NCI-H2029 treated with DMSO at 0.1 percent for 48 hours (cell line): Measurements from ENCODE around the gene ENO4.

Experiments
- DNase-seq: peaks from one replicate; lab custom pipeline; 2025; lab: John Stamatoyannopoulos, UW

Gene ENO4

GRCh38 chr10:116868198-116868676 is 18.9 kb downstream of the ENO4 start:
- no peak for DNase-seq

- DNase-seq, result no peak
Observed at GRCh38 chr10:116868722-116869121, 19.4 kb downstream of the ENO4 start.

GRCh38 chr10:116870949-116871348 is 21.6 kb downstream of the ENO4 start:
- DNase-seq, result no peak

GRCh38 chr10:116873134-116873533 is 23.8 kb downstream of the ENO4 start:
- DNase-seq, result no peak

- no peak for DNase-seq
Observed at GRCh38 chr10:116875897-116876296, 26.6 kb downstream of the ENO4 start.

- DNase-seq, result no peak
Observed at GRCh38 chr10:116877391-116877790, 28.1 kb downstream of the ENO4 start.

GRCh38 chr10:116878123-116878522 is 28.8 kb downstream of the ENO4 start:
- no peak for DNase-seq

GRCh38 chr10:116879817-116880216 is 30.5 kb downstream of the ENO4 start:
- no peak for DNase-seq

GRCh38 chr10:116880716-116881482 is 31.6 kb downstream of the ENO4 start:
- no peak for DNase-seq

GRCh38 chr10:116882639-116883038 is 33.3 kb downstream of the ENO4 start:
- DNase-seq, result no peak

- no peak for DNase-seq
Observed at GRCh38 chr10:116886772-116887171, 37.5 kb downstream of the ENO4 start.

- no peak for DNase-seq
Observed at GRCh38 chr10:116888380-116889055, 39.2 kb downstream of the ENO4 start.

GRCh38 chr10:116889066-116889465 is 39.8 kb downstream of the ENO4 start:
- no peak for DNase-seq

- DNase-seq, result no peak
Observed at GRCh38 chr10:116891208-116891607, 41.9 kb downstream of the ENO4 start.

GRCh38 chr10:116892907-116893685 is 43.8 kb downstream of the ENO4 start:
- DNase-seq, result no peak

GRCh38 chr10:116893686-116894037 is 44.4 kb downstream of the ENO4 start:
- DNase-seq, result no peak

GRCh38 chr10:116899626-116900025 is 50.3 kb downstream of the ENO4 start:
- DNase-seq, result no peak

GRCh38 chr10:116905845-116906210 is 56.5 kb downstream of the ENO4 start:
- no peak for DNase-seq

GRCh38 chr10:116907245-116907987 is 58.1 kb downstream of the ENO4 start:
- no peak for DNase-seq

- DNase-seq, result no peak
Observed at GRCh38 chr10:116909307-116909706, 60.0 kb downstream of the ENO4 start.

- DNase-seq, result no peak
Observed at GRCh38 chr10:116910910-116911309, 61.6 kb downstream of the ENO4 start.

- no peak for DNase-seq
Observed at GRCh38 chr10:116912162-116912561, 62.9 kb downstream of the ENO4 start.
